HG03378 (cell line): ENCODE results near the gene YPEL4.
"Not testable (repeated sequence)": the region's sequence is repeated elsewhere in the genome, so short reads cannot be mapped to it uniquely, and the experiment has no call there.

ENCODE experiments used
- ATAC-seq: cut with Tn5 transposase; IDR thresholded peaks from one replicate; pipeline ENCODE4 v1.9.1; 2021; ENCODE audit warnings: mild to moderate bottlenecking, moderate library complexity; ENCODE audit not compliant: unreplicated experiment

YPEL4 gene

DNA sequence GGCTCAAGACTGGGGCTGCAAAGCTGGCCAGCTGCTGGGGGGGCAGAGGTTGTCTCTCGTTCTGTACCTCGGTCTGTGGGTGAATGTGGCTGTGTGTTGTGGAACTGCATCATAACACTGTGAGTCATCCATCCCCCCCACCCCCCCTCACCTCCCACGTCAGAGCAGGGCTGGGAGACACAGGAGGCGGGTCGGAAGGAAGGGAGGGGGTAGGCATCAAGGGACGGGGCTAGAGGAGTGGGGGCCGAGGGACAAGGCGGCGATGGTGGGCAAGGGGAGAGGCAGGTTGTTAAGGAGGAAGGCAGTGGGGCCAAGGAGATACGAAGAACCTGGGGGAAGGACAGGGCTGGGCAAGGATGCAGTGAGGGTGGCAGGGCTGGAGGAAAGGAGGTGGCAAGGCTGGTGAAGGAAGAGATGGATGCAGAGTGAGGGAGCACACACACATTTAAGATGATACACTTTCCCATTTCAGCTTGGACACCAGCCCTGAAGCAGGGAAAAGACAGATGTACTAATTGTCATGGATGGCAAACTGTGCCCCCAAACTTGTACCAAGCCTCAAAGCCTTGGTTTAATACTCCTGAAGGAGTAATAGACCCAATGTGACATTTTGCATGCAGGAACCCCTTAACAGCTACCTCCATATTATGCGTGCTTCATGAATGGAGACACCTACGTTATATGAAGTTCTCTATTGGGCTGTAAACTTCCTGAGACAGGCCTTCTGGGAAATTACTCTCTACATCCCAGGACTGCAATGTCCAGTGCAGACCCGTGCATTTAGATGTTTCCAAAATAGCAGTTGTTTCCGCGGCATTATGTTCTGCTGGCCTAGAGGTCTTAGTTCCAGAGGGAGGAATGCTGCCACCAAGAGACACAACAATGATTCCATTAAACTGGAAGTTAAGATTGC lies at the start of gene YPEL4:
Gene YPEL4, minus strand, starts transcription at position 87 of the 913 bp plus-strand sequence. CDS start 2,805 bp downstream, outside the sequence.
- no peak for ATAC-seq

- no peak for ATAC-seq
Measured at GRCh38 chr11:57698843-57699365, 49.2 kb upstream of the YPEL4 start.

DNA sequence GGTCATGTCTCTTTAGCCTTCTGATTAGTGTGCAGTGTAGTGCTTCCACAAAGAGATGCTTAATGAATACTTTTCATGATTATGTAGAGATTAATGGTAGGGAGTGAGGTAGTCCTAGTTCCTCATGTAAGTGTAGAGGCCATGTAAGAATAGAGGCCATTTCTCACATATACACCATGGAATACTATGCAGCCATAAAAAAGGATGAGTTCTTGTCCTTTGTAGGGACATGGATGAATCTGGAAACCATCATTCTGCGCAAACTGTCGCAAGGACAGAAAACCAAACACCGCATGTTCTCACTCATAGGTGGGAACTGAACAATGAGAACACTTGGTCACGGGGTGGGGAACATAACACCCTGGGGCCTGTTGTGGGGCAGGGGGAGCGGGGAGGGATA lies 40.8 kb upstream of the YPEL4 start:
- ATAC-seq = not testable (repeated sequence)

- ATAC-seq = no peak
Measured at GRCh38 chr11:57681168-57681567, 31.5 kb upstream of the YPEL4 start.

GRCh38 chr11:57680552-57680874 lies 30.8 kb upstream of the YPEL4 start:
- no peak for ATAC-seq

DNA sequence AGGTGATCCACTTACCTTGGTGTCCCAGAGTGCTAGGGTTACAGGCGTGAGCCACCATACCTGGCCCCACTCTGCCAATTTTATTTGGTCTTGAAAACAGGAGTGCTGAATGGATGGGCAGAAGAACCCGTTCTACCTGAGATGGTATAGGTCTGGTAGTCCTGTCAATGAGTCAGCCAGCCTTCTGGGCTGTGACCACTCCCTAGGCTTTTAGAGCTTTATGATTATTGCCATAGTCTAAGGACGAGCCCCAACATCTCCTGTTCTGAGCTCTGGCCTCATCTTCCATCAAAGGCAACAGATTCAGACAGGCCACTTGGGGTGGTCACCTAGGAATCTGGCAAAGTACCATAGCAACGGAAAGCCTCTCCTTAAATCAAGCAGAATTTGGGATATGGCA lies 29.7 kb upstream of the YPEL4 start:
- ATAC-seq = no peak

DNA sequence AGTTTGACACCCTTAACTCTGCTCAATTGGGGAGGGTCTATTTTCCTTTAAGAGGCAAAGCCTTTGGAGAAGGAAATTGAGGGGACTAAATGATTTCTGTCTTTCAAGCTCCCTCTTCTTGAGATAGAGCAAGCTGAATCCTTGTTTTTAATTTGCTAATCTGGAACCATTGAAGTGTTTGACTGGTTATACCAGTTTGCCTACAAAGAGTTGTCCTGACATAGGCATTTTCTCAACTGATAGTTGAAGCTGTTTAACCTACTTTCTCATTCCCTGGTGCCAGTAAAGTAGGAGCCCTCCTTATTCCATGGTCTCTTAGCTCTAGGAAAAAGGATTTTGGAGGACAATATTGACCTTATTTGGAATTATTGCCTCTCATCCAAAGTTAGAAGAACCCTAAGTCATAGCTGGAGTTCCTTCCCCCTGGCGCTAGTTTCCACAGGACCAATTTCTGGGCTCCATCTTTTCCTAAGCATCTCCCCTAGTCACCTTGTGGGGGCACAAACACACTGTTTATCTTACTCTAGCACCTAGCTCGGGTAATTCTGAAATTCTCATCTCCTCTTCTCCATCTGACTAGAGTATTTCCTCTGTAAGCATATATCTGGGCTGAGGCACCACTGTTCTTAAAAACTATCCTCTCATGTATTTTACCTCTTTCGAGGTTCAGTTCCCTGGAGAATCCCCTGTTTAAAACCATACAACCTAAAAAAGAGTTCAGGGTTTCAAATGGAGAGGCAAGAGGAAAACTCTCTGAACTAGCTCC lies 25.6 kb upstream of the YPEL4 start:
- no peak for ATAC-seq

DNA sequence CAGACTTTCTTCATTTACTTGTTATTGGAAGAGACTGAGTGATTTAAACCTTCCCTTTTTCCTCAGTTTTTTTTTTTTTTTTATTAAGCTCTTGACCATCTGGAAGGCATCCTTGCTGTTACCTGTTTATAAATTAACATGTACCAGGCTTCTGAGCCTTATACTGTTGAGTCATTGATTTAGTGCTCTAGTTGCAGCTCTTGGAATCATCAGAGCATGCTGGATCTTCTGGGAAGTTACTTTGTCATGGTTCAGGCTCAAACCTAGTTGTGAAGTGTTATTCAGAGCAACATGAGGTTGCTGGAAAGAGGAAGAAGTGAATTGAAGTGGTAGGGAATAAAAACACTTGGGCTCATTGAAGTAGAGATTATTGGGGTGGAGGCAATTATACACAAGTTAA lies 24.5 kb upstream of the YPEL4 start:
- ATAC-seq = no peak

DNA sequence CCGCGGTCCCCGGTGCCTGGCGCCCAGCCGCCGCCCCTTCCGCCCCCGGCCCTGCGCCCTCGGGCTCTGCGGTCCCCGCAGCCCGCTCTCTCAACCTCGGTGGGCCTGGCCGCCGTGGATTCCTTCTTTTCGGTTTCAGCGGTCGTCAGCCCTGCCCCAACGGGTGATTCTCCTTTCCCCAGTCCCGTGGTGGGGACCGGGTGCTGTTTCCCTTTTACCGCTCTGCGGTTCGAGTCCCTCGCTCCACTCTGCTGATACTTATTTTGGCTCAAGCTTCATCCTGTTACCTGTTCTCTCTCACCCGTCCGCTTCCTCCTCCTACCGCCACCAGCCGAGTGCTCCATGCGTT lies 18.7 kb upstream of the YPEL4 start:
- ATAC-seq = no peak

DNA sequence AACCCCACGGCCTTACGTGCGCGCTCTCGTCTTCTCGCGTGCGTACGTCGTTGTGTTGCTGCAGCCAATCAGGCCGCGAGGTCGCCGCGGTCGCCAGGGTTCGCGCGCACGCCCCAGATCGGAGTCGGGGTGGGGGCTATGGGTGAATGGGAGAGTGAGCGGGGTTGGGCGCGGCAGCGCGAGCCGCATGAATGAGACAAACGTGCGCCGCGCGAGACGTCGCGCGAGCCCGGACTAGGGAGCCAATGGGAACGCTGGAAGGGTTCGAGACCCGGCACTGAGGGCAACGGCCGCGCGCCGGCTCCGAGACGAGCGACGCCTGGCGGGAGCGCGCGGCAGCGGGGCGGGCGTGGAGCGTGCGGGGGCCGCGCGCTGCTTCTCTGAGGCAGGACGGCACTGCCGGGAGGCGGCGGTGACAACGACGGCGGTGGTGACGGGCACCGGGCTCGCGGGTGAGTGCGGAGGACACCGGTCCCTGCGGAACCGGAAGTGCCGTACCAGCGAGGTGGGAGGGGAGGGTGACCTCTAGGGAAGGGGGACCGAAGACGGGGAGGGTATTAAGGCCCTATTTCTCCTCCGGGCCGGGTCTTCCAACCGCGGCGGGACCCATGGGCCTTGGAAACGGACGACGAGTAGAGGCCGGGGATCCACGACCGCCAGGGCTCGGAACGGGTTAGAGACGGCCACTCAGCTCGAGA lies 18.2 kb upstream of the YPEL4 start, which contains the start of gene ZDHHC5:
Gene ZDHHC5, plus strand, starts transcription at position 379 of the 698 bp plus-strand sequence. CDS start 4,977 bp downstream, outside the sequence.
- peak; percentile 77 for ATAC-seq

- peak; percentile 72 for ATAC-seq
Measured at GRCh38 chr11:57667117-57667735, 17.5 kb upstream of the YPEL4 start.

DNA sequence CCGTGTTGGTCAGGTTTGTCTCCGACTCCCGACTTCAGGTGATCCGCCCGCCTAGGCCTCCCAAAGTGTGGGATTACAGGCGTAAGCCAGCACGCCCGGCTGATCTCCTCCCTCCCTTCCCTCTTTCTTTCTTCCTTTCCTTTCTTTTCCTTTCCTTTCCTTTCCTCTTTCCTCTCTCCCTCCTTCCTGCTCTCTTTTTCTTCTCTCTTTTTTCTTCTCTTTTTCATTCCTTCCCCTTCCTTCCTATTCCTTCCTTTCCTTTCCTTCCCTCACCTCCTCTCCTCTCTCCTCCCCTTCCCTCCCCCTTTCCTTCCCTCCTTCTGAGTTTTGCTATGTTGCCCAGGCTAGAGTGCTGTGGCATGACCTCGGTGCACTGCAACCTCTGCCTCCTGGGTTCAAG lies 14.3 kb upstream of the YPEL4 start:
- no peak for ATAC-seq

GRCh38 chr11:57662893-57663292 lies 13.2 kb upstream of the YPEL4 start:
- ATAC-seq = no peak

GRCh38 chr11:57659669-57660068 lies 10.0 kb upstream of the YPEL4 start:
- ATAC-seq = no peak

DNA sequence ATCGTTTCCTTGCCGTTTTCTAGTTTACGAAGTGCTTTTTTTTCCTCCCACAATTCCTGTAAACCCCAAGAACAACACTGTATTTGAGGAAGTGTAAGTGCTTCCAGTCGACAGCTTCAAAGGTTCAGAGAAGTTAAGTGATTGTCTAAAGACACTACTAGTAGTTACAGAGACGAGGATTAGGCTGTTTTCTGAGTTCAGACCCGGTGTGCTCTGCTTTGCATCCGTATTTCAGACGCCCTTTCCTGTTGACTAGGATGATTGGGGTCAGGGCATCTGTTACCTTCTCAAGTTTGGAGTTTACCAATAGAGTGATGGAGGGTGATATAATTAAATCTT lies 8.3 kb upstream of the YPEL4 start:
- no peak for ATAC-seq

- peak; percentile 98 for ATAC-seq
Measured at GRCh38 chr11:57657194-57658022, 7.7 kb upstream of the YPEL4 start, which contains the start of gene CLP1. Gene CLP1, plus strand, starts transcription at chr11:57657762. Its CDS starts 1,715 bp downstream, at chr11:57659477.

DNA sequence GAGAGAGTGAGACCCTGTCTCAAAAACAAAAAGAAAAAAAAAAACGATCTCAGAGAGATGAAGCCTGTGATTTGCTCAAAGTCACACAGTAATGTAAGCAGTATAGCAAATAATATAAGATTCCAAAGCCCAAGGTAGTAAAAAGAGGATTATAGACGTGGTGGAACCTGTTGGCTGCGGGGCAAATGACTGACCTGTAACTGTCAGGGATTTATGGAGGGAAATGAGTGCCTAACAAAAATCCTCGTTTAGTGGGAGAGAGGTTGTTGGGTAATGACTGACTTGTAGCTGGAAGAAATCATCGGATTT lies 7.1 kb upstream of the YPEL4 start:
- ATAC-seq = no peak

GRCh38 chr11:57653163-57653562 lies 3.5 kb upstream of the YPEL4 start:
- no peak for ATAC-seq

DNA sequence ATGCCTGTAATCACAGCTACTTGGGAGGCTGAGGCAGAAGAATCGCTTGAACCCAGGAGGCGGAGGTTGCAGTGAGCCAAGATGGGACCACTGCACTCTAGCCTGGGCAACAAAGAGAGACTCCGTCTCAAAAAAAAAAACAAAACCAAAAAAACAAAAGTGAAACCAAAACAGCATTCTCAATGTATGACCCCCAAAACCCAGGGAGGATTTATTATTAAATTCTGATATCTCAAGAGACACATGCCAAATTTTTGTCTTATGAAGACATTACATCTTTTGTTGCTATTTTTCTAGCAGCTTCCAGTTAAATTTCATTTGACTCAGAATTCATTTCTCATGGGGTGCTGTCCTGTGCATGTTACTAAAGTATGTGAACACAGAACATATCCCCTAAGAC lies 3.0 kb upstream of the YPEL4 start:
- ATAC-seq = no peak

- ATAC-seq = not testable (repeated sequence)
Measured at GRCh38 chr11:57652230-57652629, 2.5 kb upstream of the YPEL4 start.
